NCI-H1105 (cell line): Measurements from ENCODE around the gene ORC2.
A peak's percentile ranks its signal among the peaks of the same experiment; 100 is the strongest.
"Not testable (repeated sequence)": the region's sequence is repeated elsewhere in the genome, so short reads cannot be mapped to it uniquely, and the experiment has no call there.

Source experiments
- DNase-seq: peaks from one replicate; lab custom pipeline; 2025; lab: John Stamatoyannopoulos, UW

The ORC2 gene

DNA sequence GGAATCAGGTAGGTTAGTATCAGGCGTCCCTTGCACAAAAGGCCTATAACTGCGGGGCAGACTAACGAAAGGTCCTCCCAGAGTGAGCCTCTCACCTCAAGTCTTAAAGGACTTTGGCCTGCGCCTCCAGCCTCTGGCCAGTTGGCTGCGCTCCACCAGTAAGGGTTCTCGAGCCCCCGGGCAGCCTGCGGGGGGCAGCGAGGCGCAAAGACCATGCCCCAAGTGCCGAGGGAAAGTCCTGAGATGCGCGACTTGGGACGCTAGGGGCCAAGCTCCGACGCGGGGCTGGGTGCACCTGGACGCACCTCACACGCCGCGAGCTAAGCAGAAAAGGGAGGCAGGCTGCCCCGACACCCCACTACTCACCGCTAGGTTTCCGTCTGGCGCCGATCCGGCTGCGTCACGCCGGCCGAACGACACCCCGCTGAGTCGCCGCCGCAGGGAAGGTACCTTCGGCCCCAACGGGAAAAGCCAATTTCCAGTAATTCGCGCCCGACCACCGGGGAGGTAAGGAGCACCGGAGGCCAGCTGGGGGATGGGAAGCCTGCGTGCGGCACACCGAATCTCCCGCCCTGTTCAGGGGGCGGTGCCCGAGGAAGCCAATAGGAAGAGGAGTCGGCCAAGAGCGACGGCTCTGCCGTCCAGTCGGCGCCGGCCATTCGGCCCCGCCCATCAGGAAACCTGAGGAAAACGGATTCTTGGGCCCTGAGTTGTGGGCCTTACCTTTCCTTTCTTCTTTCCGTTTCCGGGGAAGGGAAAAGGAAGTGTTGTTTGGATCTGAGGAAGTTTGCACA is at the start of gene ORC2:
Gene ORC2 (minus strand): TSS at position 537 of the 794 bp plus-strand sequence. CDS start 5,537 bp downstream, outside the sequence.
- DNase-seq = peak; percentile 91

DNA sequence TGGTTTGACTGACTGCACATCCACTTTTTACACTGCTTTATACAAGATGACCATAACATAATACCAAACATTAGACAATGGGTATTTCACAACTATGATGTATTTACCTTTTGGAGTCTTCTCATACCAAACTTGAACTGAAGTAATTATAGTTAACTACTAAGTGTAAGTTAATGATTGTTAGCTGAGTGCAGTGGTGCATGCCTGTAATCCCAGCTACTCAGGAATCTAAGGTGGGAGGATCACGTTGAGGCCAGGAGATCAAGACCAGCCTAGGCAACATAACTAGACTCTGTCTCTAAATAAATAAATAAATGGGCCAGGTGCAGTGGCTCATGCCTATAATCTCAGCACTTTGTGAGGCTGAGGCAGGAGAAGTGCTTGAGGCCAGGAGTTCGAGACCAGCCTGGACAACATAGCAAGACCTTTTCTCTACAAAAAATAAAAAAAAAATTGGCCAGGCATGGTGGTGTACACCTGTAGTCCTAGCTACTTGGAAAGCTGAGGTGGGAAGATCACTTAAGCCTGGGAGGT is 44.9 kb upstream of the ORC2 start:
- DNase-seq = no peak

DNA sequence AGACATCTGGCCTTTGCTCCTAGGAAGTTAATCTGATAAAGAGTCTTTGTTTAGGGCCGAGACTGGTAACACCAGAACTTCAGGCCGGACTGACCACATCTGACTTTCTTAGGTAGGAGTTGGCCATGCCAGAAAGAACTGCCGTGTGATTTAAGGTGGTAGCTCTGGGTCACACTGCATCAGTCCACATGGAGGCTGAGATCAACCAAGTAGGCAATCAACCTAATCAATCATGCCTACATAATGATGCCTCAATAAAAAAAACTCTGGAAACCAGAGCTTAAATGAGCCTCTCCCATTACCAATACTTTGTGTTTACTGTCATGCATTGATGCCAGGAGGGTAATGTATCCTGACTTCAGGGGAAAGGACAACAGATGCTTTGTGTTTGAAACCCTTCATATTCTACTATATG is 44.1 kb upstream of the ORC2 start:
- DNase-seq = no peak

DNA sequence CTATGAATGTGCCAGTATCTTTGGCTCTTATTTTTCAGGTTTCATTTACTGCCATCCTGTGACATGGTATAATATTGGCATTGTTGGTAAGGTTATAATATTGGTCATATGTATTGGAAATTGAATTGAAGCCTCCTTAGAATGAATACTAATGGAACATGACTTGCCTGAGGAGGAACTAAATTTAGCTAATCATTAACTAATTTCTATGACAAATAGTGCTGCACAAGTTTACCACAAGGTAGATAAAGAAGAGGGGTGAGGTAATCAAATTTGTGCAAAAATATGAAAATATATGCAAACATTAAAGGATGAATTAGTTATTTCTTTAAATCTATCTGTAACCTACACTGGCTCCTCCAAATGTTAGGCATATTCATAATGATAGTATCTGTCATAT is 43.2 kb upstream of the ORC2 start:
- DNase-seq = no peak

DNA sequence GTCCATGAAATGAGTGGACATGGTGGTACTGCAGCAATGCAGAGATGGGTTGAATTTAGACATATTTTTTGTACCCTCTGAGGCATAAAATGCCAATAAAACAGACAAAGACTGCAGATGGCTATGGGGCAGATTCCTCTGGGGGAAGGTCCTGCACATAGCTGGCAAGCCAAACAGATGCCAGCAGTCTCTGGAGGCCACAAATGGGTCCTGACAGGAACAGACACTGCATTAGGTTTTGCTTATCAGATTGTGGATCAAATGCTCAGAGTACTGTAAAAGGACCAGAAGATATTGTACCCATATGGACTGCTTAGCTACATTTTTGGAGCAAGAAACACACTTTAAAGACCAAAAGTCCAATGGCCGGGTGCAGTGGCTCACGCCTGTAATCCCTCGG is 40.9 kb upstream of the ORC2 start:
- DNase-seq = no peak

DNA sequence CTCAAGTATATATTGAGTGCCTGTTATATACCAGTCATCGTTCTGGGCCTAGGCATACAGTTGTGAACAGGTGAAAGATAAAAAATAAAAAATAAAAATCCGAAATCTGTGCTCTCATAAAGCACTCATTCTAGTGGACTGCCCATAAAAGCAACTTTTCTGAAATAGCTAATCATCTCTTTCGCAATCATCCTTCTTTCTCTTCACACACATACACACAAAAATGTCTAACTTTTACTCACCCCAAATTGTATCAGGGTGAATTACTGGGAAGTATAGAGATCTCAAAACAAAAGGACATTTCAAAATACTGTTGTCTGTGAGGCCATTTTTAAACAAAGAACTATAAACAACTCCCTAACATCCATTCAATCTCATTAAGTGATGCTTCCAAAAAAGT is 29.6 kb upstream of the ORC2 start:
- no peak for DNase-seq

DNA sequence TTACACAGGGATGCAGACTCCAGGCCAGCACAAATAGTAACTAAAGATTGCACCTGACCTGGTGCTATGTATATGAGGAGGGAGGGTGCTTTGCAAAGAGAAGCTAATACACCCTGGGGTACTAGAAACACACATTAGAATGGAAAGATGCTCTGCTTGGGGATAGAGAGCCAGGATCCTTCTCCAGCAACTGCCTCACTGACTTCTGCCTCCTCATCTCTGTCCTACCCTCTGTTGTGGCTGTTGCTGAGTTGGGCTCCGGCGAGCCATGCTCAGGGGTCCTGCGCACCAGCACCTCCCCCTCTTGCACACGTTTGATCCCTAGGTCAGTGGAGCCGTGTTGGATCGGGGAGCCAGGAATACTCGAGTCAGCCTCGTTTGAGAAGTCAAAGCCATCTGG is 23.7 kb upstream of the ORC2 start:
- DNase-seq = no peak

DNA sequence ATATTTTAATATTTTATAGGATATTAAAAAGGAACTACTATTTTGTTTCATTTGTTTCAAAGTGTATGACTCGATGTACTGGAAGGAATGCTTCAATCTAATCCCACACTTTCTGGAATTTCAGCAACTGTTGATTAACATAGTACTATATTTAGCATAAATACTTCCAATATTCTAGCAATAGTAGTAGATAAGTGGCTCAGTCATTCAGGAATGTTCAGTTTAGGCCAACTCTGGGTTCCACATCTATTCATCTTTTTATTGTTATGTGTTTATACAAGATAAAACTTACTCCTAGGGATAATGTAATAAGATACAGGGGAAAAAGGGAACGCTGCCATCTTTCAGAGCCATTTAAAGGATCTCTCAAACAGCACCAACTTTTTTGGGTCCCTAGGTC is 22.3 kb upstream of the ORC2 start:
- DNase-seq = no peak

DNA sequence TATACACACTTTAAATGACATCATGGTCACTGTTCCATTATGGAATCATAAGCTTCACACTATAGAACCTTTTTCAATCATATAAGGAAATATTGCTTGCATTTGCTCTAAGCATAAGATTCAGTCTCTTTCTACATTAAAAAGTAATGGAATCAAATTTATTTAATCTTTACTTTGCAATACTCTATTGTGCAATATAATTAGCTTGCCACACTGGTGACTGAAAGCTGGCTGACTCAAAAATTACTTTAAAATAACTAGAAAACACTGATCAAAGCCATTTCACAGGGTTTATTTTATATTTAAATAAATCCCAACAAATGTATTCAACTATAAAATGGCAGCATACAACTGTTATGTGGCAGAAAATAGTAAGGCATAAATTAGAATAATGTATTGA is 13.2 kb upstream of the ORC2 start:
- no peak for DNase-seq

DNA sequence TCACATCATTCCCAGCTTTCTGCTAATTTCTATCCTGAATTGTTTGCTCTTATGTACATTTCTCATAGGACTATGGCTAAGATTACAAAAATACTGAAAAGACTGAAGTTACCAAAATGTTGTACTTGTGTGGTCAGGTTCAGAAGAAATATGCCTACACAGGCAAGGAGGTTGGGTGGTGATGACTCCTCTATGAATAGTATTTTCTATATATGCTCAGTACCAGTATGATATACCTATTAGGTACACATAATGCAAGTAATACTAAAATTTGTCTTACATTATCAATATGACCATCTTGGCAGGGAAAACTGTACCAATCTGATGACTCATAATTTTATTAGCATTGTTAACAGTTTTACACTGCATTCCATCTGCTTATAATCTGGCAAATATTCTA is 12.2 kb upstream of the ORC2 start:
- DNase-seq = no peak

DNA sequence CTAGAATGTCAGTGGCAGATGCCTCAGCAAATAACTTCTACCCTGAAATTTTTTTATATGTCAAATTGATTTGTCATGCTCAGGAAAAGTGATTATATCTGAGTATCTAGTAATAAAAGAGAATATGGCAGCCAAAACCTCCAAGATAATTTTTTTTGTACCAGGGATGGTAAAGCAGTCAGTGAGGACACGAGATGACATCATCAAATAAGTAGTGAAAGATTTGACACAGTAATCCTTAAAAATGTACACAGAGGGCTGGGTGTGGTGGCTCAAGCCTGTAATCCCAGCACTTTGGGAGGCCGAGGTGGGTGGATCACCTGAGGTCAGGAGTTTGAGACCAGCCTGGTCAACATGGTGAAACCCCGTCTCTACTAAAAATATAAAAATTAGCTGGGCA is 6.6 kb upstream of the ORC2 start:
- not testable (repeated sequence) for DNase-seq

DNA sequence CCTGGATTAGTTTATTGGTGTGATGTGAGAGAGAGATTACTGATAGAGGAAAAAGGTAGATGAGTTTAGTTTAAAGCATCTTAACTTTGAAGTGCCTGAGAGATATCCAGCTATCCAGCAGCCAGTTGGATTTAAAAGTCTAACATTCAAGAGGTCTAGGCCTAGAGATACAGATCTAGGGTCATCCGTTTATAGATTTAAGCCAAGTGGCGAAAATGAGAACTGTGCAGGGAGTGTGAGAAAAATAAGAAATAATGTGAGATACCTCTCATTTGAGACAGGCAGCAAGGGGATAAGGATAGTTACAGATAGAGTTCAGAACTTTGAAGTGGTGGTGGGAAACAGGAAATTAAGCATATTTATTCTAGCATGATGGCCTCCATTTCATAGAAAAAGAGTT is 5.3 kb upstream of the ORC2 start:
- DNase-seq = no peak

DNA sequence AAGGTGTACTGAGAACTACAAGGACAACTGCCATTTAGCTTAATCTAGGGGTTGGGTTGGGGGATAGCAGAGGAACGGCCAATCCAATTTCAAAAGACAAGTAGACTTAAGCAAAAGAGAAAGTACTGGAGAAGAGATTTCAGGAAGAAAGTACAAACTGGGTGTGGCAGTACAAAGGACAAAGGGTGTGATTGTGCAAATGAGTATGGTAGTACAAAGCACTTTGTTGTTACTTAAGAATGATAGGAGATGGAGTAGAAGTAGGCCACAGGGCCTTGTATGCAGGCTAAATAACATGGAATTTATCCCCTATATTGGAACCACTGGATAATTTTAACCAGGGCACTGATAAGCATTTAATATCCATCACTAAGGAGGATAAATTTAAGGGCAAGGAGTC is 4.7 kb upstream of the ORC2 start:
- DNase-seq = no peak

DNA sequence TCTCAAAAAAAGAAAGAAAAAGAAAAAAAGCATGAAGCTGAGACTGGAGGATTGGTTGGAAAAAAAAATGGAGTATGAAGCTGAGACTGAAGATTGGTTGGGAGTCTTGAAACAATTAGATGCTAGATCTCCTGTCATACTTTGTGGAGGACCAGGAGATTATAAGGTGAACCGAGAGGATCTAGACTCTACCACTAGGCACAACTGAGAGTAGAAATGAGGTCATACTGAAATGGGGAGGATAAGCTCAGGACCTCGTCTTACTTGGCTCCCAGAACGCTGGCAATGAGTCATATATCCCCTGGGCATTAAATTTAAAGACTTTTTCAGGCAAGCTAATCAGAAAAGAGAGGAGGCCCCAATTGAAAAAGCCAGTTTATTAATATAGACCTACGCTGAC is 3.3 kb upstream of the ORC2 start:
- no peak for DNase-seq

DNA sequence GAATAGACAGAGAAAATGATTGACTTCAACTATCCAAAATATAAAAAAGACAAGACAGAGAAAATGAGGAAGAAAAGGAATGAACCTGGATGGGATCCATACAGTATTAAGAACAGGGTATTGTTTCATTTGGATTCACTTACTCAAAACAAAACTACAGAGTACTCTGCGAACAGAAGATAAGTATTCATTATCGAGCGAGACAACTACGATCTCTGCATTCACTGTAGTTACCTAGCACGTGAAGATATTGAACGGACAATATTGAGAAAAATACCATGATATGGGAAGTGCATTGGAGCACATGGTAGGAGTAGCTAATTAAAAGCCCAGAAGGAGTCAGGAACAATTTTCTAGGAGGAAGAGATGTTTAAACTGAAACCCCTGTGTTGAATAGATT is 1.0 kb upstream of the ORC2 start:
- no peak for DNase-seq

DNA sequence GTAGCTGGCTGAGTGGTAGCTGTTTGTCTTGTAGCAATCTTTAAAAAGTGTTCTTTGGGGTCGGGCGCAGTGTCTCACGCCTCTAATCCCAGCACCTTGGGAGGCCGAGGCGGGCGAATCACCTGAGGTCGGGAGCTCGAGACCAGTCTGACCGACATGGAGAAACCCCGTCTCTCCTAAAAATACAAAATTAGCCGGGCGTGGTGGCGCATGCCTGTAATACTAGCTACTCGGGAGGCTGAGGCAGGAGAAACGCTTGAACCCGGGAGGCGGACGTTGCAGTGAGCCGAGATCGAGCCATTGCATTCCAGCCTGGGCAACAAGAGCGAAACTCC is 425 bp upstream of the ORC2 start:
- not testable (repeated sequence) for DNase-seq

DNA sequence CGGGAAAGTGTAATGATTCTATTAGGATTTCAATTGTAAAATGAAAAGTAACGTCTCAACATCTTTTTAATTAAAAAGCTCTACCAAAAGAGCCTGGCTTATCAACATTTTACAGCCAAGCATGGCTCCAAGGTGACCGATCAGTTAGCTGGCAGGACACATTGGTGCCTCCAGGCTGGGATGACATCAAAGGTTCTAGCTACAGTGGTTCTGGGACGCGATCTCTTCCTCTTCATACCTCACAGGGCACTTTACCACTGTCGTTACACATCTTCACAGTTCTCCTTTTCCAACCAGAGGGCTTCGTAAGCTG is 693 bp downstream of the ORC2 start:
- DNase-seq = no peak

DNA sequence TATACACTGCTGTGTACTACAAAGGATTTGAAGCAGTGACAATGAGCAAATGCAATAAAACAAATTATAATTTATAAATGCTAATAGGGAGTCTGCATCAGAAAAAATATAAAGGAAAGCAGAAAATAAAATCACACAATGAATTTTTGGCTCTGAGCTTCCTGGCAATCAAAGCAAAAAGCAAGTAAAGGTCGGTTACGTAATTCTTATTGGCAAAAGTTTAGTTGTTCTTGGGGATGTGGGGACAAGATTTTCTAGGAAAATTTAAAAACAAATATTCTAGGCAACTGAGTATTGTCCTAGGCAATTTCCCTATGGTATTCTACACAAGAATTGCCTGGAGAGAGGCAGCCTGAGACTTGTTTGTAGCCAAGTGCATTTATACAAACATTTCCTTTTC is 1.8 kb downstream of the ORC2 start:
- DNase-seq = no peak

DNA sequence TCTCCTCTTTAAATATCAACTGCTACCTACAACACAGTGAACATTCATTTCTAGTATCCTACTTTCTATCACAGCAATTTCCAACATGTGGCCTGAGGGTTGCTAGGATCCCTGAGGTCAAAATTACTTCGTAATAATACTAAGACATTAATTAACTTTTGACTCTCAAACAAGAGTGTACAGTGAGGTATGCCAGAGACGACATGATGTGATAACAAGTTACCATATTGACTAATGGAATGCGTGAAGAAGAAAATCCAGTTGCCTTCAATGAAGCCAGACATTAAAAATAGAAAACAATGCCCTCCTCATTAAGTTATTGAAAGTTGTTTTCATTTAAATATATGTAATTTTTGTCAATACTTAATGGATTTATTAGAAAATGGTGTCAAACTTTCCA is 13.1 kb downstream of the ORC2 start:
- DNase-seq = no peak

DNA sequence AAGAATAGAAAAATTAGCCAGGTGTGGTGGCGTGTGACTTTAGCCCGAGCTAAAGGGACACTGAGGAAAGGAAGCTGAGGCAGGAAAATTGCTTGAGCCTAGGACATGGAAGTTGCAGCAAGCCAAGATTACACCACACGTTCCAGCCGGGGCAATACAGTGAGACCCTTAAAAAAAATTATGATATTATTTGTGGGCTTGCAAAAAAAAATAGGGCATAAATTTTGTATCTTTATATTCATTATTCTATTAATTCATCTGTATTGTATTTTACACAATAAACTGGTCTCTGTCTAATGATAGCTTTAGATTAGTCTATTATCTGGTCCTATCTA is 18.1 kb downstream of the ORC2 start:
- no peak for DNase-seq

DNA sequence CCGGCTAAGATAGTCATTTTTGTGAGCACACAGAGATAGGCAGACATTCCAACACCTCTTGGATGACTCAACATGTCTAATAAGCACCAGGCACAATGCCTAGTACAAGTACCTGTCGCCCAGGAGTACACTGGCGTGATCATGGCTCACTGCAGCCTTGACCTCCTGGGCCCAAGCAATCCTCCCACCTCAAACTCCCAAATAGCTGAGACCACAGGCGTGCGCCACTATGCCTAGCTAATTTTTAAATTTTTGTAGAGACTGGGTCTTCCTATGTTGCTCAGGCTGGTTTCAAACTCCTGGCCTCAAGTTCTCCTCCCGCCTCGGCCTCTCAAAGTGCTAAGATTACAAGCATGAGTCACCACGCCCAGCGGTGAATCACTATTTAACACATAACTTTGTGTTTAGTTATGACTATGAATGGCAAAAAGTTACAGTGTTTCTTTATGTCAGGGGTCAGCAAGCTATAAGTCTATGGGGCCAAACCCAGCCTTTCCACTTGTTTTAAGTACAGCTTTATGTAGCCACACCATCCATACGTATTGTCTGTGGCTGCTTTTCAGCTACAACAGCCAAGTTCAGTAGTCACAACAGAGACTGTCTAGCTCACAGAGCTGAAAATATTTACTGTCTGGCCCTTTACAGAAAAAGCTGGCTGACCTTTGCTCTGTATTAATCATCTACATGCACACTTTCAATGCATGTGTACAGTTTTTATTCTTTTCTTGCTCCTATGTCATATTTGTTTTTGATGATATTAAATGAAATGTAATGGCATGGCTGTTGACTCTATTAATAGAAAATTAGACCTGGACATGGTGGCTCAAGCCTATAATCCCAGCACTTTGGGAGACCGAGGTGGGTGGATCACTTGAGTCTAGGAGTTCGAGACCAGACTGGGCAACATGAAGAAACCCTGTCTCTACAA is 18.7 kb downstream of the ORC2 start:
- no peak for DNase-seq

DNA sequence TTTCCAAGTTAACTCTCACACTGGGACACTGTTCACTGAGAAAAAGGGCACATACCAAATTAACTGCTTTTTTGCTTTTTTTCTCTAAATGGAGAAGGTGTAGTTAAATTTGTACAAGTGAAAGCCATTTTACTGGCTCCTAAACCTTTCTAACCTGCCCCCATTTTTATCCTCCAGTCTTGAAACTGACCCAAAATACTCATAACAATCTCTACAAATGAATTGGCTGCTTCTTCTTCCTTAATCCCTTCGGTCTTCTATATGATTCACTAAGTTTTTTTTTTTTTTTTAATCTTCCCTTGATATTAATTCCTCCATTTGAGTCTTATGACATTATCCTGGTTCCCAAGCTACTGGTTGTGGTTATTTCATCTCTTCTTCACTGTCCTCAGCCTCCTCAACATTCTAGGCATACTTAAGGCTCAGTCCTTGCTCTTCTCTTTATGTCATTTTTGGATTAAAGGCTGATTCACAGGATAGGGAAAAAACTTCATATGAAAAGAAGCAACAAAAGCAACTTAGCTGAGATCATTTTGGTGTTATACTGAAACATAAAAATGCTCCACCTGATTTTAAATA is 19.8 kb downstream of the ORC2 start:
- no peak for DNase-seq

DNA sequence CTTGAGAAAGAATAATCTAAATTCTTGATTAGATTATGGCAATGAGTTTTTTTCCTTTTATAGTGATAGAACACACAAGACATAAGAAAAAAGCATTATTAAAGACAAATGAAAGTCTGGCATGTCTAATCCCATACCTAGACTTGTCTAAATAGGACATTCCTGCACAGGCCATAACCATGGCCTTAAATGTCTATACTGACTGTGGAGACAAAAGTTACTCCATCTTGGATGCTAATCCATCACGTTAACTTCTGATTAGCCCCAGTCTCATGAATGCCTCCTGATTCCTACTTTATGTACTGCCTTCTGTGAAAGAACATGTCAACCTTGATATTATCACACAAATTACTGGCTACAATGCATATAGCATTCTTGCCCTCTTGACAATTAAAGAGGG is 23.6 kb downstream of the ORC2 start:
- no peak for DNase-seq
